GM12891 (cell line): ENCODE data around the gene SGO2.

ENCODE experiments used
- PAX5 ChIP-seq: IDR thresholded peaks from 2 replicates; pipeline ENCODE4 v1.6.1; 2011; ENCODE audit warnings: low read length, moderate library complexity, mild to moderate bottlenecking; ENCODE audit not compliant: insufficient read depth, severe bottlenecking
- POLR2A ChIP-seq: IDR thresholded peaks from 2 replicates; pipeline ENCODE4 v1.6.1; 2011; ENCODE audit warnings: low read depth, low read length, control low read depth
- TAF1 ChIP-seq: IDR thresholded peaks from 2 replicates; pipeline ENCODE4 v1.6.1; 2011; ENCODE audit warnings: low read depth, low read length, control low read depth

GRCh38 chr2:200525551-200525881 is 491 bp upstream of the SGO2 start:
- no peak for TF ChIP-seq POLR2A
- no peak for TF ChIP-seq TAF1
- no peak for TF ChIP-seq PAX5
